Uterine smooth muscle cell (primary cell): Measurements from ENCODE around the gene HHLA2. TPM values are rescaled to one million over a fixed set of nuclear protein-coding genes. Genes with fewer than 3 reads are reported as not detected.

Source experiments
- total RNA-seq: library from RNA; depleted of rRNA; stranded (reverse); fragments of >200 nt; gene quantifications from 2 replicates; pipeline ENCODE4 v1.2.3, GENCODE V29; 2014

The HHLA2 gene
- not detected in 2 replicates for total RNA-seq

GRCh38 chr3:108296239-108296638 is at the start of gene HHLA2:
Gene HHLA2 (plus strand): TSS chr3:108296548. CDS start chr3:108351814, 55,266 bp downstream.

Other genes with a start within 250 kb of the HHLA2 start
- gene CD47, start 205.5 kb upstream of the HHLA2 start, total RNA-seq = 93.7 and 112 TPM in 2 replicates
- gene IFT57, start 74.1 kb upstream of the HHLA2 start, total RNA-seq = 79.2 and 82.1 TPM in 2 replicates
- gene MYH15, start 214.0 kb downstream of the HHLA2 start, total RNA-seq = 0.62 and 3.7 TPM in 2 replicates